SW 1271 (cell line): ENCODE measurements around the gene NPAS1.
"Not testable (repeated sequence)": the region's sequence is repeated elsewhere in the genome, so short reads cannot be mapped to it uniquely, and the experiment has no call there.

Source experiments
- DNase-seq, 2 experiments: peaks; one replicate each; lab custom pipeline; 2025; lab: John Stamatoyannopoulos, UW

Gene NPAS1

DNA sequence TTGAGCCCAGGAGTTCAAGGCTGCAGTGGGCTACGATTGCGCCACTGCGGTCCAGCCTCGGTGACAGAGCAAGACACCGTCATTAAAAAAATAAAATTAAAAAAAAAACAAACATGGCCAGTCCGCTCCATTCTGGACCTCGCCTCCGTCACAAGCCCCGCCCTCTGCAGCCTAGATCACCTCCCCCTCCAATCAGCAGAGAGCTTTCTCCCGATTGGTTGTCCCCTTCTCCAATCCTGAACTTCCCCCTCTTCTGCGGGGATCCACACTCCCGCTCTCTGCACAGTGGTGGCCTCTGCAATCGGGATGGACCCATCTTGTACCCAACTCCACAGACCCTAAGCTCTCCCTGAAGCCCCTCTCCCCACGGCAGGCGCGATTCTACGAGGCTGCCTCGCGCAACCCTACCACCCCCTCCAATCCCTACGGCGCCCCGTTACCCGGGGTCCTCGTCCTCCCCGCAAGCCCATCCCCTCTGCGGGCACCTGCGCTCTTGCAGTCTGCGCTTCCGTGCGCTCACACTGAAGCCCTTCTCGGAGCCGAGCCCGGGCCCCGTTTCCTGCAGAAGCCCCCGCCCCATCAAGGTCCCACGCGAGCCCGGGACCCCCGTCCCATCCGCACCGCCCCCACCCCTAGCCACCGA is 28.2 kb downstream of the NPAS1 start:
- peak; percentile 27 to 85 for DNase-seq

DNA sequence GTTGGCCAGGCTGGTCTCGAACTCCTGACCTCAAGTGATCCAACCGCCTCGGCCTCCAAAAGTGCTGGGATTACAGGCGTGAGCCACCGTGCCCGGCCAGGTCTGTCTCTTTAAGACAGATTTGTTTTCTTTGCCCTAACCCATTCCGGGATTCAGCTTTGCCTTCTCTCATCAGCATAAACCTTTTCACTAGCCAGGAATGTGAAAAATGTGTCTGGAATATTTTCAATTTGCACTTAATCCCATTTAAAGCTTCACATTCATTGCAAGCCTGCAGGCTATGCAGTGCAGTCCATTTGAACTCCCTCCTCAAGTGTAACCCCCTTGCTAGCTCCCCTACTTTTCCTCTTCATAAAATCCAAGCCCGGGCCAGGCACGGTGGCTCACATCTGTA is 29.7 kb downstream of the NPAS1 start:
- DNase-seq = no peak

- DNase-seq = not testable (repeated sequence)
Observed at GRCh38 chr19:47050562-47050961, 30.9 kb downstream of the NPAS1 start.

DNA sequence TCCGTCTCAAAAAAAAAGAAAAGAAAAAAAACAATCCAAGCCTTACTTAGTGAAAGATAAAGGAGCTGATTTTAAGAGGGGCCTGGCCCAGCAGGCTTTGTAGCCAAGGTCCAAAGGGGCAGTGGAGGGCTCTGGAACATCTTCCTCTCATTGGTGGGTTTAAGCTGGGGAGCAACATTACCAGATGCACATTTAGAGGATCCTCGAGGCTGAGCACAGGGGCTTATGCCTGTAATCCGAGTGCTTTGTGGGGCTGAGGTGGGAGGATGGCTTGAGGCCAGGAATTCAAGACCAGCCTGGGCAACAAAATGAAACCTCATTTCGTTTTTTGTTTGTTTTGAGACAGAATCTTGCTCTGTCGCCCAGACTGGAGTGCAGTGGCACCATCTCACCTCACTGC is 36.8 kb downstream of the NPAS1 start:
- DNase-seq = no peak

DNA sequence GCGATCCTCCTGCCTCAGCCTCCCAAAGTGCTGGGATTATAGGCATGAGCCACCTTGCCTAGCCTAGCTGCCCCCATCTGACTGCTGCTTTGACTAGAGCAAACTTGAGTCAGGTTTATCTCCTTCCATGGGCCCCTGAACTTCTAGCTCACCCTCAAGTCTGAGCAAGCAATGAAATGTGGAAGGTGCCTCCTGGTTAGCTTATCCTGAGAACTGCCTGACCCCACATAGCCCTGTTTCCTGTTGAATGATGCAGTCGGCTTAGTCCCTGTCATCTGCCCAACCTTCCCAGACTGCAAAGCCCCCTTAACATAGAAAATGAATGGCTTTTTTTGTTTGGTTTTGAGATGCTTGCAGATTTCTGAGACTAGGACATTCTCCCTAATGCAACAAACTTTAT is 37.7 kb downstream of the NPAS1 start:
- DNase-seq = no peak

- DNase-seq = no peak
Observed at GRCh38 chr19:47058621-47059022, 39.0 kb downstream of the NPAS1 start.

DNA sequence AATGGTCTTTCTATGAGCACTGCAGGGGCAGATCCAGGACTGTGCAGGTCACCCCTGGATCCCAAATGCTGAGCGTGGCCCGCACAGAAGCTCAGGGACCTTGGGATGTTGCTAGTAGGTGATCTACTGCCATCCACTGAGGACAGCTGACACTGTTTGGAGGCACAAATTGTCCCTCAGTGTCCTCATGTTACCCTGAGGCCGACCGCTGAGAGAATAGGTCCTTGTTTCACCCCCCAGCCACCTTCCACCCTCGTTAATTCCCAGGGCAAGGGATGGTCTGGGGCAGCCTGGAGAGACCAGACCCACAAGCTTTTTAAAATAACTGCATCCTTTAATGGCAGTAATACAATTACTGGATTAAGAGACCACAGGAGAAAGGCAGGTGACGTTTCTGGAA is 44.2 kb downstream of the NPAS1 start:
- DNase-seq = no peak

DNA sequence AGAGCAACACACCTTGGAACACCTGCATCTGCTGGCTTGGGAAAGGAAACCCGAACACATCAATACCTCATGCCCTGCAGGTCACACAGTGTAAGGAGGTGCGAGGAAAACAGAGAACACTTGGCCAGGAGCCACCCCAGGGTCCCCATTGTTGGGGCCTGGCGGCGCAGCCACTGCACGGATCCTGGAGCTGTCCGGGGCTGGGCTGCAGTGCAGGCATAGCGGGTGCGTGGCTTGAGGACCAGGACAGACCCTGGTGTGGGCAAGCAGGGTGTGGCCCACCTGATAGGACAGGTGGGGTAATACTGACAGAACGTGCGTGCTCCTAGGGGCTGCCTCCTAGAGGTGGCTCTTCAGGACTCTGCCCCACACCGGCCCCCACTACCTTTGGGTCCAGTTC is 45.6 kb downstream of the NPAS1 start:
- no peak for DNase-seq

- DNase-seq = no peak
Observed at GRCh38 chr19:47066376-47067214, 47.0 kb downstream of the NPAS1 start.

DNA sequence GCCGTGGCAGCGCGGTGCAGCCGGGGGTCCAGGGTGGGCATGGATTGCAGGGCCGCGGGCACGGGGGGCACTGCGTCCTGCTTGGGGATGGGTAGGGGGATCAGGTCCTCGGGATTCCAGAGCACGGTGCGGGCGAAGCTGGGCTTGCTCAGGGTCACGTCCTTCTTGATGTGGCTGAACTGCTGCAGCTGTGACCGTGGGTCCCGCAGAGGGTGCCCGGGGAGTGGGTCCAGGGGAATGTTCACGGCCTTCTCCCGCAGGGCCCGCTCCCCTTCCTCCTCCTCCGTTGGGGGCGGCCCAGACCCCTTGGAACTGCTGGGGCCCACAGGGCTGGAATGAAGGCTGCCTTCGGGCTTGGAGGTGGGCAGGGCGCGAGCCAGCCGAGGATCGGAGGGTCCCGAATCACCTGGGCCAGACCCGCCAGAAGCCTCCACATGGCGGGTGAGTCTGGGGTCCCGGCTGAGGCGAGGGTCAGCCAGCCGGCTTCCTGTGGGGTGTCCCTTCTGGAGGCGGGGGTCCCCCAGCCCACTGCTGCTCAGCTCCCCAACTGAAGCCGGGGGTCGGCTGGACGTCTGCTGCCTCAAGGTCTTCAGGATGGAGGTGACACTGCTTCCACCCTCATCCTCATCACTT is 47.7 kb downstream of the NPAS1 start:
- DNase-seq = no peak

DNA sequence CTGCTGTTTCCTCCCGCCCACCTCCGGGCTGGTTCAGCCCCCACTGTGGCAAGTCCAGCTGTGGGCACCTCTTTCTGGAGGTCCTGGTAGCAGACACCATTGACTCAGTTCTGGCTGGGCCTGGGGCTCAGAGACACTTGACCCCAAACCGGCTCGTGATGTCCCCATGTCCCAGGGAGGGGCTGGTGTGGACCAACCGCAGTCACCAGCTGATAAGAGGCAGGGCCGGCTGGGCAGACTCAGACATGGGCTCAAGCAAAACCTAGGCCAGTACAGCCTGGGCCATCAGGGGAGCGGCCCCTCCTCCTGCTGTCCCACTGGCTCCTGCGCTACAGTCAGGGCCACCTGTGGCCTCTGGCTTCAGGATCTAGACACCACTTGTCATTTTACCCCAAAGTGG is 48.6 kb downstream of the NPAS1 start:
- DNase-seq = no peak

- no peak for DNase-seq
Observed at GRCh38 chr19:47068876-47069406, 49.3 kb downstream of the NPAS1 start.

GRCh38 chr19:47069795-47070194 is 50.2 kb downstream of the NPAS1 start:
- DNase-seq = no peak

DNA sequence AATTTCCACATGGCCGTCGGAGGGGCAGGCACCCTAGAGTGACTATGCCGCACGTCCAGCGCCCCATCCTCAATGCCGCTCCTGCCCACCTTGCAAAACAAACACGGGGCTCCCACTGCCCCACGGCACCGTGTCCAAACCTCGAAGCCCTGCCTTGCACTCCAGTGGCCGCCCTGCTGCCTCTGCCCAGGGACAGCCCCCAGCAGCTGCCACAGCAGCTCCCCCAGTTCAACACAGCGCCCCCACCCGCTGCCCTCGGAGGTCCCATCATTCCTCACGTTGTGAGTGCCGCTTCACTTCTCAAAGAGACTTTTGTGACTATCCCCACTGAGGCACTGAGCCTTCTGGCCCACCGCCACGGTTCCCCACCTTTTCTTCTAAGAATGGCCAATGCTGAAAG is 51.1 kb downstream of the NPAS1 start:
- DNase-seq = no peak

DNA sequence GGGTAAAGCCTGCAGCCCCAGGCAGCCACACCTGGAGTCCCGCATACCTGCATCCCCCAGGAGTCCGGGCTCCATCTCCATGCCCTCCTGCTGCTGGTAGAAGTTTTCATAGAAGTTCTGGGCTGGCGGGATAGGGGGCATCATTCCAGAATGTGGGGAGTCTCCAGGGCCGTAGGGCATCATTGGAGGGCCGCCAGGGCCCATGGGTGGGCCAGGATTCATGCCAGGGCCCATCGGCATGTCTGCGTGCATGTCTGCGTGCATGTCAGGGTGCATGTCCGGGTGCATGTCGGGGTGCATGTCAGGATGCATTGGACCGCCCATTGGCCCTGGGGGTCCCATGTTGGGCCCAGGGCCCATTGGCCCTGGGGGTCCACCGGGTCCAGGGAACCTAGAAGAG is 52.1 kb downstream of the NPAS1 start:
- DNase-seq = no peak

DNA sequence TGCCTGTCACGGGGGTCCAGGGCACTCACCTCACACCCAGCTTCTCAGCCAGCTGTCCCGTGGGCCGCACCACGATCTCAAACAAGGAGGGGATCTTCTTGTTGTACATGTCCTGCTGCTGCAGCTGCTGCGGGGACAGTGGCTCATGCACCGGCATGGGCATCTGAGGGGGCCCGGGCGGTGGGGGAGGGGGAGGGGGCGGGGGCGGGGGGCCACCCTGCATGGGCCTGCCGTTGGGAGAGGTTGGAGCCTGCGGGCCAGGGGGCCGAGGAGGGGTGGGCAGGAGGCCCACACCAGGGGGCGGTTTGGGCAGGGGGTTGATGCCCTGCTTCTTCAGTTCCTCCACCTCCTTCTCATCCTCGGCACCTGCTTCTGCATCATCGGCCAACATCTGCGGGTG is 52.7 kb downstream of the NPAS1 start:
- no peak for DNase-seq

DNA sequence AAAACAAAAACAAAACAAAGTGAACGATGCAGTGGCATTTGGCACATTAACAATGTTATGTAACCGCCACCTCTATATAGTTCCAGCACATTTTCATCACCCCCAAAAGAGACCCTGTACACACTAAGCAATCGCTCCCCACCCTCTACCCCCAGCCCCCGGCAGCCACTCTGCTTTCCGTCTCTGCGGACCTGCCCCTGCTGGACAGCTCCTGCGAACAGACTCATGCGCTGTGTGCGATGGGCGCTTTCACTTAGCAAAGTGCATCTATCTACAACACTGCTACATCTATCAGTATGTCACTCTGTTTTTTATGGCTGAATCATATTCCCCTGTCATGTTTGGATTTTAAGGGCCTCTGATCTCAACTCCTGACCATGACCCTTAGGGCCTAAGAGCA is 53.9 kb downstream of the NPAS1 start:
- no peak for DNase-seq

DNA sequence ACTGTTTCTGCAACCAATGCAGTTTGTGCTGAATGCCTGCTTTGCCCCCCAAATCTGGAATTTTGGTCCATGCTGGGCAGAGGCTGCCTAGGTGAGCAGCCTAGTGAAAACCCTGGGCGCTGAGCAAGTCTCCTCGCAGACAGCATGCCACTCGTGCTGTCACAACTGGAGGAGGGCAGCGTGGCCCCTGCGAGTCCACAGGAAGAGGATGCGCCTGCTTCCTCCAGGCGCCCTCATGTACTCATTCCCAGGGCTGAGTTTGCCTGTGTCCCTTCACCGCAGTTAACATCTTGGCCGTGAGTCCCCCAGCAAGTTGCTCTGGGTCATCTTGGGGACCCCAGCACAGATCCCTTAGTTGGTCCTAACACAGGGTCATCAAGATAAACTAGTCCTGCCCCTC is 55.0 kb downstream of the NPAS1 start:
- DNase-seq = no peak

GRCh38 chr19:47075179-47075810 is 55.7 kb downstream of the NPAS1 start:
- DNase-seq = no peak

DNA sequence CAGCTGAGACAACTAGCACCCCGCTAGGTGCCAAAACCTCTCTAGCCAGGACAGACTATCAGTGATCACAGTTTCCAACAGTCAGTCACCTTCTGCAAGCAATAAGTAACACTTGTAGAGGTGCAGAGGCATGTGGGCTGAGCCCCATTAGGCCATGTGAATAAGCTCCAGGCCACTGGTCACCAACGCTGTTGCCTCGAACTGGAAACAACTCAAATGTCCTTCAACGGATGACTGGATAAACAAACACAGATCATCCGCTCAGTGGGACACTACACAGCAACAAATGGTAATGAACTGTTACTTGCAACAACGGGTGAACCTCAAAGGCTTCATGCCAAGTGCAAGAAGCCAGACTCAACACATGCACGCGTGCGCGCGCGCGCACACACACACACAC is 56.3 kb downstream of the NPAS1 start:
- no peak for DNase-seq

DNA sequence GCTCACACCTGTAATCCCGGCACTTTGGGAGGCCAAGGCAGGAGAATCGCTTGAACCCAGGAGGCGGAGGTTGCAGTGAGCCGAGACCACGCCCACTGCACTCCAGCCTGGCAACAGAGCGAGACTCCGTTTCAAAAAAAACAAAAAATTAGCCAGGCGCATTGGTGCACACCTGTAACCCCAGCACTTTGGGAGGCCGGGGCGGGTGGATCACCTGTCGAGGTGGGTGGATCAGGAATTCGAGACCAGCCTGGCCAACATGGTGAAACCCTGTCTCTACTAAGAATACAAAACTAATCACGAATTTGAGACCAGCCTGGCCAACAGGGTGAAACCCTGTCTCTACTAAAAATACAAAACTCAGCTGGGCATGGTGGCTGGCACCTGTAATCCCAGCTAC is 58.7 kb downstream of the NPAS1 start:
- not testable (repeated sequence) for DNase-seq

GRCh38 chr19:47081095-47081494 is 61.5 kb downstream of the NPAS1 start:
- DNase-seq = no peak

- DNase-seq = no peak
Observed at GRCh38 chr19:47082493-47082892, 62.9 kb downstream of the NPAS1 start.
